Ovary (tissue), 9 donors: ENCODE data around the gene IFNLR1. TPM values are rescaled to one million over a fixed set of nuclear protein-coding genes. Genes with fewer than 3 reads are reported as not detected.

ENCODE experiments used
- DNase-seq, 5 donors: peaks; one replicate each; pipeline ENCODE4 v3.0.0-alpha.2; 2019 to 2020
- H3K27ac ChIP-seq, 2 donors: fragments of 200-600 bp; one replicate each; pipeline versions ENCODE4 v1.5.1 to v1.8.0; 2019 to 2022
- H3K27me3 ChIP-seq: fragments of 200-600 bp; one replicate; pipeline ENCODE4 v1.8.0; 2022
- H3K36me3 ChIP-seq: fragments of 200-600 bp; sonication (generic); one replicate; pipeline ENCODE4 v1.5.1; 2019
- H3K4me1 ChIP-seq: one replicate; pipeline ENCODE4 v1.8.1; 2013; ENCODE audit warnings: mild to moderate bottlenecking, moderate library complexity; ENCODE audit not compliant: insufficient read depth
- H3K4me3 ChIP-seq: fragments of 200-600 bp; sonication (generic); one replicate; pipeline ENCODE4 v1.5.1; 2017
- H3K9me3 ChIP-seq, 2 donors: fragments of 200-600 bp in 1 of 2; sonication (generic) in 1 of 2; one replicate each; pipeline versions ENCODE4 v1.5.1 to v1.8.1; 2013 to 2019; ENCODE audit warnings: mild to moderate bottlenecking in 1 of 2, moderate library complexity in 1 of 2
- EP300 ChIP-seq: sonication (generic); formaldehyde crosslinking; IDR thresholded peaks from one replicate; pipeline ENCODE4 v1.6.1; 2017; ENCODE audit warnings: antibody characterized with exemption
- POLR2A ChIP-seq: fragments of 450-650 bp; IDR thresholded peaks from one replicate; pipeline ENCODE4 v1.6.1; 2017; ENCODE audit warnings: antibody characterized with exemption, mild to moderate bottlenecking, moderate library complexity
- WGBS, 3 donors: extraction: QIAGEN DNeasy Blood & Tissue Kit in 1 of 3; methylation state at CpG; one replicate each; pipeline versions ENCODE4 v1.1.5 to v1.1.7; 2013 to 2017; 5-methylcytosine and 5-hydroxymethylcytosine counted together
- intact Hi-C, 4 donors: fragments of 100-400 bp; cut with DNase I; formaldehyde crosslinking; loops; one replicate each; pipeline versions ENCODE4 v1.11.0 to v1.15.1; 2022 to 2023
- polyA plus RNA-seq, 2 donors: library from polyadenylated mRNA; stranded (reverse); fragments of 200-250 nt in 1 of 2; fragments of 350-450 nt in 1 of 2; fragmentation: Illumina TruSeq in 1 of 2; extraction: RNeasy Lipid Tissue Mini Kit (QIAGEN cat#74804) in 1 of 2; gene quantifications; one replicate each; pipeline ENCODE4 v1.2.3, GENCODE V29; 2013 to 2014
- total RNA-seq, 7 donors: library from RNA; depleted of rRNA in 2 of 7; stranded (reverse); fragments of >200 nt in 2 of 7; fragmentation: NEBNext Ultra II Directional in 3 of 7; extraction: Animal tissue kit (Norgen Biotek cat#: 25700) in 3 of 7; gene quantifications; one replicate each; pipeline versions ENCODE4 v1.1.0 to v1.2.4, GENCODE V29; 2016 to 2023
- TF ChIP-seq, protein P1 (sequence below), 3 donors: fragments of 450-650 bp in 2 of 3; fragments of 200-600 bp in 1 of 3; IDR thresholded peaks; one replicate each; pipeline versions ENCODE4 v1.5.1 to v1.8.0; 2016 to 2022; ENCODE audit warnings: antibody characterized with exemption in 3 of 3, mild to moderate bottlenecking in 1 of 3
- donor health status: DM: no; HTN: no; CAD: no; lungs with moderate emphysema.
- donor health status: DM: no; HTN: no; CAD: no.
- donor health status: Bipolar disorder and iron deficiency.
- donor health status: DM: yes; HTN: yes; CAD: no.
- donor health status: DM: no; HTN: no; CAD: no.
- donor health status: DM: yes; HTN: yes; CAD: no.

Gene IFNLR1
- total and polyA plus RNA-seq, 9 donors = 0.40 to 2.8 (median 1.8) TPM

GRCh38 chr1:24136956-24137539 is 50.0 kb downstream of the IFNLR1 start:
- H3K4me1 ChIP-seq = no peaks in the 10 kb centered on the region
- TF ChIP-seq POLR2A = no peak
- no peak for TF ChIP-seq EP300
- TF ChIP-seq, protein P1, sequence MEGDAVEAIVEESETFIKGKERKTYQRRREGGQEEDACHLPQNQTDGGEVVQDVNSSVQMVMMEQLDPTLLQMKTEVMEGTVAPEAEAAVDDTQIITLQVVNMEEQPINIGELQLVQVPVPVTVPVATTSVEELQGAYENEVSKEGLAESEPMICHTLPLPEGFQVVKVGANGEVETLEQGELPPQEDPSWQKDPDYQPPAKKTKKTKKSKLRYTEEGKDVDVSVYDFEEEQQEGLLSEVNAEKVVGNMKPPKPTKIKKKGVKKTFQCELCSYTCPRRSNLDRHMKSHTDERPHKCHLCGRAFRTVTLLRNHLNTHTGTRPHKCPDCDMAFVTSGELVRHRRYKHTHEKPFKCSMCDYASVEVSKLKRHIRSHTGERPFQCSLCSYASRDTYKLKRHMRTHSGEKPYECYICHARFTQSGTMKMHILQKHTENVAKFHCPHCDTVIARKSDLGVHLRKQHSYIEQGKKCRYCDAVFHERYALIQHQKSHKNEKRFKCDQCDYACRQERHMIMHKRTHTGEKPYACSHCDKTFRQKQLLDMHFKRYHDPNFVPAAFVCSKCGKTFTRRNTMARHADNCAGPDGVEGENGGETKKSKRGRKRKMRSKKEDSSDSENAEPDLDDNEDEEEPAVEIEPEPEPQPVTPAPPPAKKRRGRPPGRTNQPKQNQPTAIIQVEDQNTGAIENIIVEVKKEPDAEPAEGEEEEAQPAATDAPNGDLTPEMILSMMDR (IDR thresholded peaks at IDR 0.05) = no peak
- H3K36me3 ChIP-seq = no peaks in the 10 kb centered on the region
- H3K9me3 ChIP-seq = no peaks in the 10 kb centered on the region
- intact Hi-C loops = no loop called here
- WGBS, 3 donors = 82 to 87% (median 84%) methylated on average over 15 of the region's 15 CpGs
- no peaks in the 10 kb centered on the region for H3K27me3 ChIP-seq
- no peak overlapping the region for H3K4me3 ChIP-seq
- DNase-seq = no peak
- no peak overlapping the region for H3K27ac ChIP-seq

DNA sequence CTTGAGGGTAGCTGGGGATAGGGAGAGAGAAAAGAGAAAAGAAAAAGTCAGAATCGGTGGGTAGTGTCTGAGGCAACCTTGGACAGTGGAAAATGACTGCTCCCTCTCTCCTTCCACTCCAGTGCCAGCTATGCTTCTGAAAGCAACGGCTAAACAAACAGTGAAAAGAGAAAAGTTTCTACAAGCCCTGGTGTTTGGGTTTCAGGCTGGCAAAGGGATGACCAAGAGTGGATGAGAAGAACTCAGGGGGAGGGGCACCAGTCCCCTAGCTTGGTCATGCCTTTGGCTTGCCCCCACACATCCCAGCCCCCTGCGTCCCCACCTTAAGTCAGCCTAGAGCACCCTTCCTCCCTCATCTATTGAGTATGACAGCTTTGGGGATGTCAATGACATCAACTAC is 52.7 kb downstream of the IFNLR1 start:
- TF ChIP-seq POLR2A = no peak
- TF ChIP-seq EP300 = no peak
- TF ChIP-seq, protein P1 (IDR thresholded peaks at IDR 0.05) = no peak
- no peak overlapping the region for H3K4me3 ChIP-seq
- no peaks in the 10 kb centered on the region for H3K27me3 ChIP-seq
- H3K27ac ChIP-seq = no peak overlapping the region
- WGBS, 3 donors = 80 to 91% (median 82%) methylated on average over 3 of the region's 3 CpGs
- DNase-seq = no peak
- intact Hi-C loops = no loop called here
- H3K4me1 ChIP-seq = no peaks in the 10 kb centered on the region
- no peaks in the 10 kb centered on the region for H3K9me3 ChIP-seq
- H3K36me3 ChIP-seq = no peaks in the 10 kb centered on the region

DNA sequence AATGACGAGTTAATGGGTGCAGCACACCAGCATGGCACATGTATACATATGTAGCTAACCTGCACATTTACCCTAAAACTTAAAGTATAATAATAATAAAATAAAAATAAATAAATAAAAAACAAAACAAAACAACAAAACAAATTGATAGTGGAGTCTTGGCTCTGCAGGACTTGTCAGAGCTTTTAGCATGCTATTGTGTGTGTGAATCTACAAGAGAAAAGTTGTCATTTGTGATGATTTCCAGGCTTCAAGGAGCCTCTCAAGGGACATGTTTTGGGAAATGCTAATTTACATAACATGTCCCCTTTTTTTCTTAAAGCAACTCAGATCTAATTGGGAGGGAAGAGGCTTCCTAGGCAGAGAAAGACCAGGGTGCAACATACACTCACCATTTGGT is 53.3 kb downstream of the IFNLR1 start:
- TF ChIP-seq, protein P1 (IDR thresholded peaks at IDR 0.05) = no peak
- TF ChIP-seq POLR2A (no peak), EP300 (no peak)
- Histone ChIP-seq H3K27ac (no peak overlapping the region), H3K4me1 (no peaks in the 10 kb centered on the region), H3K27me3 (no peaks in the 10 kb centered on the region), H3K4me3 (no peak overlapping the region), H3K36me3 (no peaks in the 10 kb centered on the region), H3K9me3 (no peaks in the 10 kb centered on the region)
- 93 to 98% (median 94%) methylated on average over 1 of the region's 1 CpG for WGBS, 3 donors
- DNase-seq = no peak
- intact Hi-C loops = no loop called here

- Histone ChIP-seq H3K36me3 (no peaks in the 10 kb centered on the region), H3K4me1 (no peaks in the 10 kb centered on the region), H3K9me3 (no peaks in the 10 kb centered on the region), H3K27ac (no peak overlapping the region), H3K27me3 (no peaks in the 10 kb centered on the region), H3K4me3 (no peak overlapping the region)
- DNase-seq = no peak
- WGBS, 3 donors = 75 to 83% (median 78%) methylated on average over 3 of the region's 3 CpGs
- TF ChIP-seq POLR2A (no peak), EP300 (no peak)
- TF ChIP-seq, protein P1 (IDR thresholded peaks at IDR 0.05) = no peak
- intact Hi-C loops = no loop called here
Observed at GRCh38 chr1:24130385-24130784, 56.7 kb downstream of the IFNLR1 start.
